ENCODE results near the gene GABRB1.
A peak's percentile ranks its signal among the peaks of the same experiment; 100 is the strongest.
"Not testable (repeated sequence)": the region's sequence is repeated elsewhere in the genome, so short reads cannot be mapped to it uniquely, and the experiment has no call there.

Gene GABRB1

GRCh38 chr4:47309165-47309564, 277.8 kb downstream of the GABRB1 start:
- DNase-seq (ENCODE audit: low spot score): no peak

- DNase-seq (ENCODE audit: low spot score): no peak
Measured at GRCh38 chr4:47312170-47312569, 280.8 kb downstream of the GABRB1 start.

- DNase-seq (ENCODE audit: low spot score): no peak
Measured at GRCh38 chr4:47313384-47313783, 282.0 kb downstream of the GABRB1 start.

- DNase-seq (ENCODE audit: low spot score): no peak
Measured at GRCh38 chr4:47315346-47315745, 284.0 kb downstream of the GABRB1 start.

- DNase-seq (ENCODE audit: low spot score): no peak
Measured at GRCh38 chr4:47326025-47326424, 294.7 kb downstream of the GABRB1 start.

- DNase-seq (ENCODE audit: low spot score): no peak
Measured at GRCh38 chr4:47330866-47331265, 299.5 kb downstream of the GABRB1 start.

GRCh38 chr4:47334652-47335051, 303.3 kb downstream of the GABRB1 start:
- no peak for DNase-seq (ENCODE audit: low spot score)

- DNase-seq (ENCODE audit: low spot score): no peak
Measured at GRCh38 chr4:47337893-47338292, 306.5 kb downstream of the GABRB1 start.

GRCh38 chr4:47340914-47341313, 309.5 kb downstream of the GABRB1 start:
- no peak for DNase-seq (ENCODE audit: low spot score)

- no peak for DNase-seq (ENCODE audit: low spot score)
Measured at GRCh38 chr4:47342796-47343195, 311.4 kb downstream of the GABRB1 start.

GRCh38 chr4:47349326-47349725, 318.0 kb downstream of the GABRB1 start:
- no peak for DNase-seq (ENCODE audit: low spot score)

- DNase-seq (ENCODE audit: low spot score): no peak
Measured at GRCh38 chr4:47355568-47355967, 324.2 kb downstream of the GABRB1 start.

- no peak for DNase-seq (ENCODE audit: low spot score)
Measured at GRCh38 chr4:47359891-47360290, 328.5 kb downstream of the GABRB1 start.

- no peak for DNase-seq (ENCODE audit: low spot score)
Measured at GRCh38 chr4:47367761-47368160, 336.4 kb downstream of the GABRB1 start.

- DNase-seq (ENCODE audit: low spot score): no peak
Measured at GRCh38 chr4:47368211-47368610, 336.8 kb downstream of the GABRB1 start.

- no peak for DNase-seq (ENCODE audit: low spot score)
Measured at GRCh38 chr4:47372561-47372960, 341.2 kb downstream of the GABRB1 start.

- DNase-seq (ENCODE audit: low spot score): no peak
Measured at GRCh38 chr4:47373174-47373573, 341.8 kb downstream of the GABRB1 start.

GRCh38 chr4:47373709-47374108, 342.3 kb downstream of the GABRB1 start:
- DNase-seq (ENCODE audit: low spot score): no peak

GRCh38 chr4:47374477-47374876, 343.1 kb downstream of the GABRB1 start:
- DNase-seq (ENCODE audit: low spot score): no peak

- DNase-seq (ENCODE audit: low spot score): not testable (repeated sequence)
Measured at GRCh38 chr4:47378021-47378530, 346.7 kb downstream of the GABRB1 start.

GRCh38 chr4:47381172-47381571, 349.8 kb downstream of the GABRB1 start:
- DNase-seq (ENCODE audit: low spot score): no peak

GRCh38 chr4:47382846-47383360, 351.5 kb downstream of the GABRB1 start:
- DNase-seq (ENCODE audit: low spot score): no peak

- peak; percentile 11 for DNase-seq (ENCODE audit: low spot score)
Measured at GRCh38 chr4:47383829-47384427, 352.6 kb downstream of the GABRB1 start.

GRCh38 chr4:47386146-47386545, 354.8 kb downstream of the GABRB1 start:
- no peak for DNase-seq (ENCODE audit: low spot score)

All from HuH-7.5 (cell line).